NOMO-1 (cell line): ENCODE results near the gene RSBN1.
A peak's percentile ranks its signal among the peaks of the same experiment; 100 is the strongest.

Experiments used
- DNase-seq, 2 experiments: peaks; one replicate each; lab custom pipeline; 2025; ENCODE audit not compliant: unreplicated experiment in 2 of 2; lab: John Stamatoyannopoulos, UW

RSBN1 gene

GRCh38 chr1:113813218-113813617 lies 942 bp upstream of the RSBN1 start:
- DNase-seq, result no peak

- no peak for DNase-seq
These were observed 422 bp upstream of the RSBN1 start for GRCh38 chr1:113812661-113813135.

GRCh38 chr1:113811156-113811887 lies 954 bp downstream of the RSBN1 start:
- peak in 1 of 2 experiments; percentile 51 for DNase-seq

- DNase-seq, result peak in 1 of 2 experiments; percentile 16
These were observed 2.3 kb downstream of the RSBN1 start for GRCh38 chr1:113809670-113810602.

- DNase-seq, result peak in 1 of 2 experiments; percentile 51
These were observed 3.7 kb downstream of the RSBN1 start for GRCh38 chr1:113808450-113809195.

- no peak for DNase-seq
These were observed 6.6 kb downstream of the RSBN1 start for GRCh38 chr1:113805639-113806038.

GRCh38 chr1:113805256-113805531 lies 7.1 kb downstream of the RSBN1 start:
- DNase-seq, result no peak

- DNase-seq, result peak in 1 of 2 experiments; percentile 55
These were observed 7.6 kb downstream of the RSBN1 start for GRCh38 chr1:113804421-113805255.

GRCh38 chr1:113802367-113803007 lies 9.8 kb downstream of the RSBN1 start:
- no peak for DNase-seq

GRCh38 chr1:113800487-113800886 lies 11.8 kb downstream of the RSBN1 start:
- DNase-seq, result no peak

GRCh38 chr1:113797472-113797871 lies 14.8 kb downstream of the RSBN1 start:
- DNase-seq, result no peak

- no peak for DNase-seq
These were observed 18.1 kb downstream of the RSBN1 start for GRCh38 chr1:113793878-113794834.

GRCh38 chr1:113792986-113793385 lies 19.3 kb downstream of the RSBN1 start:
- no peak for DNase-seq

GRCh38 chr1:113792471-113792870 lies 19.8 kb downstream of the RSBN1 start:
- DNase-seq, result no peak

- no peak for DNase-seq
These were observed 23.5 kb downstream of the RSBN1 start for GRCh38 chr1:113788802-113789201.

- DNase-seq, result no peak
These were observed 24.6 kb downstream of the RSBN1 start for GRCh38 chr1:113787663-113788062.

GRCh38 chr1:113786069-113786468 lies 26.2 kb downstream of the RSBN1 start:
- no peak for DNase-seq

GRCh38 chr1:113784104-113784779 lies 28.0 kb downstream of the RSBN1 start:
- peak in 1 of 2 experiments; percentile 37 for DNase-seq
